Activated CD4-positive, alpha-beta memory T cell treated with anti-CD3 and anti-CD28 coated beads for 36 hours (primary cell): ENCODE data around the gene RNF223. TPM values are rescaled to one million over a fixed set of nuclear protein-coding genes. Genes with fewer than 3 reads are reported as not detected.

Source experiments
- CTCF ChIA-PET: fragments of 350-600 bp; sonication (Branson Sonifier 250); formaldehyde crosslinking; loops from one replicate; lab custom pipeline; 2021; ENCODE audit warnings: antibody characterized with exemption, inconsistent platforms; lab: Charles Lee
- POLR2A ChIA-PET: fragments of 350-600 bp; sonication (Branson Sonifier 250); formaldehyde crosslinking; loops from one replicate; lab custom pipeline; 2021; ENCODE audit warnings: antibody characterized with exemption; lab: Charles Lee
- DNase-seq: peaks from one replicate; pipeline ENCODE4 v3.0.0-alpha.2; 2020
- H3K27ac Mint-ChIP-seq: one replicate; pipeline ENCODE4 v1.8.0; 2021; ENCODE audit warnings: mixed read lengths
- H3K27me3 Mint-ChIP-seq: one replicate; pipeline ENCODE4 v1.8.0; 2021; ENCODE audit warnings: mixed read lengths
- H3K36me3 Mint-ChIP-seq: one replicate; pipeline ENCODE4 v1.8.0; 2021; ENCODE audit warnings: mixed read lengths
- H3K4me1 Mint-ChIP-seq: one replicate; pipeline ENCODE4 v1.8.0; 2021; ENCODE audit warnings: low read depth, mixed read lengths
- H3K4me3 Mint-ChIP-seq: one replicate; pipeline ENCODE4 v1.8.0; 2021; ENCODE audit warnings: mild to moderate bottlenecking, mixed read lengths
- H3K9me3 Mint-ChIP-seq: one replicate; pipeline ENCODE4 v1.8.0; 2021; ENCODE audit warnings: mixed read lengths
- intact Hi-C: fragments of 100-400 bp; cut with micrococcal nuclease; formaldehyde crosslinking; loops from one replicate; pipeline ENCODE4 v1.15.1; 2023
- total RNA-seq, 2 experiments: library from RNA; stranded (reverse); gene quantifications; one replicate each; pipeline ENCODE4 v1.2.3, GENCODE V29; 2021

The RNF223 gene
- total RNA-seq, 2 experiments from 2014 or later = not detected

DNA sequence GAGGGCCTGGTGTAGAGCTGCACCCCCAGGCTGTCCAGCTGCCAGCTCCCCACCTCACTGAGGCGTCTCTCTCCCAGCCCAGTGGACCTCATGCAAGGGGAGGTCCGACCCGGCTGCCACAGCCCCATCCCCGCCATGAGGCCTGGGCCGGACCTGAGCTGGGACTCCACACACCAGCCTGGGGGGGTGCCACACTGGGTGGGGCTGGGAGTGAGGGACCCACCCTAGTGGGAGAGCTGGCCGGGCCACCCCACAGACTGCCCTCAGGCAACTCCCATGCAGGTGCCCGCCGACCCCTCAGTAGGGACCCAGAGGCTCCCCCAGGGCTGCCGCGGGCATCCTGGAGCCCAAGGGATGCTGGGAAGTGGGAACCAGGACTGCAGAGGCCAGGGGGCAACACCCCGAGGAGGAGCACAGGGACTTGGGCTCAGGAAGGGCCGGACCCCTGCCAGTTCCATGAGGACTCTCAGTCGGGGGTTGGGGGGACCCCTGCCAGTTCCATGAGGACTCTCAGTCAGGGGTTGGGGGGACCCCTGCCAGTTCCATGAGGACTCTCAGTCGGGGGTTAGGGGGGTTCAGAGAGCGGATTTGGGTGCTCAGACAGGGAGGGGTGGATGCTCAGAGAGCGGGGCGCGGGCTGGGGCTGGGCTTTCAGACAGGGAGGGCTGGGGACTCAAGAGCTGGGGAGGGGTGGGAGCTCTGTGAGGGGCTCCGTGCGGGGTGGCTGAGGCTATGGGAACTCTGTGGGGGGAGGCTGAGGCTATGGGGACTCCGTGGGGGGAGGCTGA is 1.2 kb upstream of the RNF223 start:
- no peak for DNase-seq
- CTCF ChIA-PET = interaction anchor here (1.1 kb wide), 1 partner anchor 11 kb away, joined by 3 read pairs; no protein-coding TSS in a partner anchor

DNA sequence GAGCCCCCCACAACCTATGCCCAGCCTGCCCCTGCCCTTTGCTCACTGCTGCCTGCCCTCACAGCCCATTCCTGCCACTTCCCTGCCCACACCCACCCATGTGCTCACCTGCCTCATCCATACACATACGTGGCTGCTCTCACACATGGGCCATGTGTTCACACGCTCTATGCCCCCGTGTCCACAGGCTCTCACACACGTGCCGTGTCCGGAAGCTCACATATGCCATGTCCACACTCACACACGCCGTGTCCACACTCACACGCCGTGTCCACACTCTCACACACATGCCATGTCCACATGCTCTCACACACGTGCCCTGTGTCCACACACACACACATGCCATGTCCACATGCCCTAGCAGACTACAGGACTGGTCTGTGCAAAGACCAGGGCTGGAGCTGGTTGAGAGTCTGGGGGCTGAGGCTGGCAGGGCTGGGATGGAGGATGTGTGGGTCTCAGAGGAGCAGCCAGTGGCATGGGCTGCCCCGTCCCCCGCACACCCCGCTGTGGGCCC is 583 bp upstream of the RNF223 start:
- H3K27me3 Mint-ChIP-seq = peaks cover 12% of the 10 kb centered on the region
- ChIA-PET POLR2A (no interaction called here), CTCF (no interaction called here)
- no peak overlapping the region for H3K4me3 Mint-ChIP-seq
- intact Hi-C loops = no loop called here
- H3K27ac Mint-ChIP-seq = no peak overlapping the region
- H3K4me1 Mint-ChIP-seq = peaks cover 5% of the 10 kb centered on the region
- H3K36me3 Mint-ChIP-seq = no peaks in the 10 kb centered on the region
- no peak for DNase-seq
- H3K9me3 Mint-ChIP-seq = no peaks in the 10 kb centered on the region

More for the DNA sequence above, 1.2 kb upstream of the RNF223 start:
- Mint-ChIP-seq H3K36me3 (no peaks in the 10 kb centered on the region), H3K27ac (no peak overlapping the region), H3K4me3 (no peak overlapping the region), H3K4me1 (peaks cover 6% of the 10 kb centered on the region), H3K27me3 (peaks cover 10% of the 10 kb centered on the region), H3K9me3 (no peaks in the 10 kb centered on the region)
- intact Hi-C loops = no loop called here
- POLR2A ChIA-PET = no interaction called here

DNA sequence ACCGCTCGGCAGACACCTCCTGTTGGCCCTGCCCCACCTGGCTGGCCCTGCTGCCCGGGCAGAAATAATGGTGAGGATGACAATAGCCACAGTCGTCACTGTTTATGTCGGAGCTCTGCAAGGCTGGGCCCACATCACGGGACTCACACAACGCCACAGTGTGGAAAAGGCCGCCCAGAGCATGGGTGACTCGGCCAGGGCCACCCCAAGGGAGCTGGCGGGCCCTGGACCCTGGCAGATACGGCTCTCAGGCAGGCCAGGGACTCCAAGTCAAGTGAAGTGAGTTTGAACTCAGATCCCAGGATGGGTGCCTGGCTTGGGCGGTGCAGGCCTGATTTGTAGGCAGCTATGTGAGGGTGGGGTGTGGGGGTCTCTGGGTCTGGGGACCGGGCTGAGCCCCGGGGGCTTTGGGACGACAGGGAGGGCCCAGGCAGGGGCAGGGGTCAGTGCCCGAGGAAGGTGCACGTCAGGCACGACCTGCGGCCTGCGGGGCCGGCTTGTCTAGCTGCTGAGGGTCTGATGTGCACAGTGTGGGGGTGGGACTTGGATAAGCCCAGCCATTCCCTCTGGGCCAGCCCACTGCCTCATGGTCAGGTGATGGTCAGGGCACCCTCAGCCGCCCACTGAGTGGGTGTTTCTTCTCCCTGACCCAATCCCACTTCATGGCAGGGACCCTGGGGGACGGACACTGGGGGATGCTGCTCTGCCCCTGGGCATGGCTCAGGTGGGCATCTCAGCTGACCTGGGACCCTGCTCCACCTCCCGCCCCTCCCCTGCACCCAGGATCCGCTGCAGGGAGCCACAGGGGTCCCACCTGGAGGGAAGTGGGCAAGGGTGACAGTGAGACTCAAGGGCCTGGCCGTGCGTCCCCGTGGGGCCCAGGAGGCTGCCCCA is 1.0 kb downstream of the RNF223 start:
- Mint-ChIP-seq H3K27ac (no peak overlapping the region), H3K4me1 (peaks cover 5% of the 10 kb centered on the region), H3K4me3 (no peak overlapping the region), H3K27me3 (peaks cover 11% of the 10 kb centered on the region), H3K9me3 (no peaks in the 10 kb centered on the region), H3K36me3 (no peaks in the 10 kb centered on the region)
- CTCF ChIA-PET = interaction anchor here (1.5 kb wide), 1 partner anchor 10 kb away, joined by 4 read pairs; no protein-coding TSS in a partner anchor
- POLR2A ChIA-PET = no interaction called here
- no peak for DNase-seq
- intact Hi-C loops = no loop called here

DNA sequence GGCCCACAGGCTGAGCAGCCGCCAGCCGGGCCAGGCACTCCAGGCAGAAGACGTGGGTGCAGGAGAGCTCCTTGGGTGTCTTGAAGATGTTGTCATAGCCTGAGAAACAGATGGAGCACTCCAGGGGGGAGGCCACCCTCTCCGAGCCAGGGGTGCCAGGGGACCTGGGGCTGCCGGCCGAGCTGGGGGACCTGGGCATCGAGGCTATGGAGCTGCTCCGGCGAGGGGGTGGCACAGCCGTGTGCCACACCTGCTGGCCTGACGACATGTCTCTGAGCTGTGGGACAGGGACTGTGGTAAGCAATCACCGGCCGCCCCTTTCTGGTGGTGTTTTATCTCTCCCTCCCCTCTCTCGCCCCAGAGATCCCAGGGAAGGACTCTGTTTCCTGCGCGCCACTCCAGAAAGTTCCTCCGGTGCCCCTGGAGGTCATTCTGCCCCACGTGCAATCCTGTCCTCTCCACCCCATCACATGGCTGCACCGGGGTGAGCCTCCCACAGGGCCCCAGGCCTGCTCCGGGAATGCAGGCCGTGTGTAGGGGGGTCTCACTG is 1.7 kb downstream of the RNF223 start:
- intact Hi-C loops = no loop called here
- Mint-ChIP-seq H3K4me1 (peaks cover 6% of the 10 kb centered on the region), H3K27me3 (peaks cover 11% of the 10 kb centered on the region), H3K9me3 (no peaks in the 10 kb centered on the region), H3K27ac (no peak overlapping the region), H3K4me3 (no peak overlapping the region), H3K36me3 (no peaks in the 10 kb centered on the region)
- DNase-seq = no peak
- ChIA-PET CTCF (interaction anchor here (1.5 kb wide), 1 partner anchor 9 kb away, joined by 4 read pairs; no protein-coding TSS in a partner anchor), POLR2A (no interaction called here)

DNA sequence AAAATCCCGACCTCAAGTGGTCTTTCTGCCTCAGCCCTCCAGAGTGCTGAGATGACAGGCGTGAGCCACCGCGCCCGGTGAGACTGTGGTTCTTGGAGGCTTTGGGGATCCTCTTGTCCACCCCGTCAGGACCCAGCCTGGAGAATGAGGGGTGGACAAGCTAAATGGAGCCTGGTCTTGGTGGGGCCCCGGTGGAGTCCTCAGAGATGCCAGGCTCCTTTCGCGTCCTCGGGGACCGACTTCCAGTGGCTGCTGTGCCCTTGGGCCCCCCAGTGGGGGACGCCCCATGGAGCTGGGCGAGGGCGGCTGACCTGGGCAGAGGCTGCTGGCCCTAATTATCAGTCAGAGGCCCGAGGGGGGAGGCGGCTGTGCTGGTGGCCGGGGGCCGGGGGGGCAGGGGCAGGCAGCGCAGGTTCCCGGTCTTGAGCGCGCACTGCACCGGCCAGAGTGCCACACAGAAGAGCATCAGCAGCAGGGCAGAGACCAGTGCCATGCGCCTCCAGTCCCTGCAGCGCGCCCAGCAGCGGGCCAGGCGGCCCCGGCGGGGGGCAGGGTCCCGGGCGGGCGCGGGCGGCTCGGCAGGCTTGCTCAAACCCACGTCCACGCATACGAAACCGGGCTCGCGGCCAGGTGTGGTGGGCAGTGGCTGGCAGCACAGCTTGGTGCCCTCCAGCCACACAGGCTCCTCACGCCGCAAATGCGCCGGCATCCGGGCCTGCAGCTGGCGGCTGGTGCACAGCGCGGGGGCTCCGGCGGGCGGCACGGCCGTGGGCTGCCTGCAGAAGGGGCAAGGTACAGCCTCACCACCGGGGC is 2.4 kb downstream of the RNF223 start:
- intact Hi-C loops = no loop called here
- no peak overlapping the region for H3K4me3 Mint-ChIP-seq
- no peak for DNase-seq
- peaks cover 11% of the 10 kb centered on the region for H3K27me3 Mint-ChIP-seq
- ChIA-PET POLR2A (no interaction called here), CTCF (interaction anchor here (1.5 kb wide), 1 partner anchor 8 kb away, joined by 4 read pairs; no protein-coding TSS in a partner anchor)
- no peaks in the 10 kb centered on the region for H3K9me3 Mint-ChIP-seq
- no peaks in the 10 kb centered on the region for H3K36me3 Mint-ChIP-seq
- H3K27ac Mint-ChIP-seq = no peak overlapping the region
- H3K4me1 Mint-ChIP-seq = peaks cover 6% of the 10 kb centered on the region

DNA sequence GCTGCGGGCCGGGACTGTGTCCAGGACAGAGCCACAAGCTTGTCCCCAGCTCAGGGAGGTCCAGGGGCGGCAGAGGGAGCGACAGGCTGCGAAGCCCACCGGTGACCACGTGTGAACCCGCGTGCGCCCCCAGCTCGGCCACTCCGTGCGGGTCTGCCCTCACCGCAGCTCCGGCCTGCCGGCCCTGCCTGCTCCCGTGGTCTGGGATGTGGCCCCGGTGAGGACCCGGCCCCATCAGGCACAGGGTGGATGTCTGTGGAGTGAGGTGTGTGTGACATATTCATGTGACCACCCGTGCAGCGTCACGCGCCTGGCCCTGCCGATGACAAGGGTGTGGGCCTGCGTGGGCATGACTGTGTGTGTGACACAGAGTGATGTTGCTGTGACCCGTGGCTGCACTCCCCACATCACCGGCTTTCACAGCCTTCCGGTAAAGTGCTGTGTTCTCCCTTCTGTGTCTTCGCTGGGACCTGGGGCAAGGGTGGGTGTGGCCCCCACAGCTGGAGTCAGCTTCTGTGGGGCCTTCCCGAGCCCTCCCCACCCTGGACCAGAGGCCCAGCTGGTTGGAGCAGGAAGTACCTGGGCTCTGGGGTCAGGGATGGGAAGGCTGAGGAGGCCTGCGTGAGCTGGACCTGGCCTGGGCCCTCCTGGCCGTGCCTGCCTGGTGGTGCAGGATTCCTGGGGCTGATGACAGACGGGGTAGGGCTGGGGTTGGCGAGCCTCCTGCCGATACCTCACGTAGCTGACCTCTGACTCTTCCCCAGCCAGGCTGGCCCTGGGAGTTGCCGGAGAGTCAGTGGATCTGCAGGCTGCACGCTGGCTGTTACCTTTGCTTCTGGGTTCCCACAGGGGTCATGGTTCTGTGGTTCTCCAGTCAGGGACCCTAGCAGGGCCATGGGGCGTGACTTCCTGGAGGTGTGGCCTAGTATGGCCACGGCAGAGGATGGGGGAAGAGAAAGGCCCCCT is 4.1 kb downstream of the RNF223 start:
- intact Hi-C loops = loop anchor here (10.0 kb wide), 1 partner anchor 105 kb away; the partner anchor contains the start of genes KLHL17 and PLEKHN1
- H3K27ac Mint-ChIP-seq = no peak overlapping the region
- H3K27me3 Mint-ChIP-seq = peaks cover 11% of the 10 kb centered on the region
- H3K4me1 Mint-ChIP-seq = peaks cover 19% of the 10 kb centered on the region
- ChIA-PET CTCF (interaction anchor here (1.2 to 1.4 kb wide), 2 partner anchors 37 to 47 kb away, joined by 3 read pairs; no protein-coding TSS in a partner anchor), POLR2A (interaction anchor here (1.4 kb wide), 1 partner anchor 56 kb away, joined by 3 read pairs; the partner anchor contains the start of gene ISG15)
- H3K36me3 Mint-ChIP-seq = no peaks in the 10 kb centered on the region
- DNase-seq = peak; percentile 36
- H3K9me3 Mint-ChIP-seq = no peaks in the 10 kb centered on the region
- no peak overlapping the region for H3K4me3 Mint-ChIP-seq

DNA sequence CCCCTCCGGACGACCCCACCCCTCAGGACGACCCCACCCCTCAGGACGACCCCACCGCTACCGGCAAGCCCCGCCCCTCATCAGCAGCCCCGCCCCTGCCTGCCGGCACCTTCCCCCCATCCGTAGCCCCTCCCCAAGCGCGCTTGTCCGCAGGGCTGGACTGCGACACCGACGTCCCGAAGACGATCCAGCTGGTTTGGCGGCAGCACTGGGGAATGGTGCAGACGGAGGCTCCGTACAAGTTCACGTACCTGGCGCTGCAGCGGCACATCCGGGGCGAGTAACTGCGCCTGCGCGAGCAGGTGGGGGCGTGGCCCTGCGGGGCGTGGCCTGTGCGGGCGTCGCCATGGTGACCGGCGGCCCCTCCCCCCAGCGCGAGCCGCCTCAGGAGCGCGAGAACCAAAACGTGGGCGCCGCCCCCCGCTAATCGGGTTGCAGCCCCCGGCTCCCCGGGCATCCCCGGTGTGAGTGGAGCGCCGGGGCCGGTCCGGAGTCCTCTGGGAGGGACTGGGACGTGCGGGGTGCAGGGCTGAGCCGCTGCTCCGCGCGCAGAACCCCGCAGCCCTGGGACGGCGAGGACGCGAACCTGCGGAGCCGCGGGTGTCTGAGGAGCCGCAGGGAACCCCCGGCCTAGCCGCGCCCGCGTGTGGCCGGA is 4.9 kb downstream of the RNF223 start:
- POLR2A ChIA-PET = interaction anchor here (1.4 kb wide), 1 partner anchor 55 kb away, joined by 3 read pairs; the partner anchor contains the start of gene ISG15
- CTCF ChIA-PET = interaction anchor here (1.2 to 1.4 kb wide), 2 partner anchors 36 to 47 kb away, joined by 3 read pairs; no protein-coding TSS in a partner anchor
- peaks cover 5% of the 10 kb centered on the region for H3K27me3 Mint-ChIP-seq
- H3K36me3 Mint-ChIP-seq = no peaks in the 10 kb centered on the region
- peak overlapping the region; percentile 77 for H3K4me3 Mint-ChIP-seq
- H3K9me3 Mint-ChIP-seq = no peaks in the 10 kb centered on the region
- peak overlapping the region; percentile 56 for H3K27ac Mint-ChIP-seq
- H3K4me1 Mint-ChIP-seq = peaks cover 22% of the 10 kb centered on the region
- DNase-seq = peak; percentile 92
- intact Hi-C loops = loop anchor here (10.0 kb wide), 1 partner anchor 104 kb away; the partner anchor contains the start of genes KLHL17 and PLEKHN1

DNA sequence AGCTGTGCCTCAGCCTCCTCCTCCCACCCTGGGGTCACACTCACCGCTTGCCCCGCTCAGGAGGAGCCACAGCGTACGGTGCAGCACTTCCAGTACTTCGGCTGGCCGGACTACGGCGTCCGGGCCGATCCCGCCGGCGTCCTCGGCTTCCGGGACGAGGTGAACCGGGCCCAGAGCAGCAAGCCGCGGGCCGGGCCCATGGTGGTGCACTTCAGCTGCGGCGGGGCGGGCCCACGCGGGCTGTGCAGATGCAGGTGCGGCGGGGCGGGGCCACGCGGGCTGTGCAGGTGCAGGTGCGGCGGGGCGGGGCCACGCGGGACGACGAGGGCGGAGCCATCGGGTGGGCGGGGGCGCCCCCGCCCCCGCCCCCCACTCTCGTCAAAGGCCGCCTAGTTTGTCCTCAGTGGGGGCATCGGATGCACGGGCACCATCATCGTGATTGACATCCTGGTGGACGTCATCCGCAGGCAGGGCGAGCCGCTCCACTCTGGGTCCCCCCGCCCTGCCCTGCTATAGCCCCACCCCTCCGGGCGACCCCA is 5.5 kb downstream of the RNF223 start:
- CTCF ChIA-PET = interaction anchor here (0.8 to 1.4 kb wide), 2 partner anchors 48 to 85 kb away, joined by 3 read pairs; no protein-coding TSS in a partner anchor
- H3K4me1 Mint-ChIP-seq = peaks cover 25% of the 10 kb centered on the region
- no peak for DNase-seq
- H3K4me3 Mint-ChIP-seq = peak overlapping the region; percentile 77
- peaks cover 5% of the 10 kb centered on the region for H3K27me3 Mint-ChIP-seq
- H3K9me3 Mint-ChIP-seq = no peaks in the 10 kb centered on the region
- H3K27ac Mint-ChIP-seq = no peak overlapping the region
- no peaks in the 10 kb centered on the region for H3K36me3 Mint-ChIP-seq
- POLR2A ChIA-PET = interaction anchor here (1.4 kb wide), 1 partner anchor 55 kb away, joined by 3 read pairs; the partner anchor contains the start of gene ISG15
- intact Hi-C loops = loop anchor here (10.0 kb wide), 1 partner anchor 104 kb away; the partner anchor contains the start of genes KLHL17 and PLEKHN1

DNA sequence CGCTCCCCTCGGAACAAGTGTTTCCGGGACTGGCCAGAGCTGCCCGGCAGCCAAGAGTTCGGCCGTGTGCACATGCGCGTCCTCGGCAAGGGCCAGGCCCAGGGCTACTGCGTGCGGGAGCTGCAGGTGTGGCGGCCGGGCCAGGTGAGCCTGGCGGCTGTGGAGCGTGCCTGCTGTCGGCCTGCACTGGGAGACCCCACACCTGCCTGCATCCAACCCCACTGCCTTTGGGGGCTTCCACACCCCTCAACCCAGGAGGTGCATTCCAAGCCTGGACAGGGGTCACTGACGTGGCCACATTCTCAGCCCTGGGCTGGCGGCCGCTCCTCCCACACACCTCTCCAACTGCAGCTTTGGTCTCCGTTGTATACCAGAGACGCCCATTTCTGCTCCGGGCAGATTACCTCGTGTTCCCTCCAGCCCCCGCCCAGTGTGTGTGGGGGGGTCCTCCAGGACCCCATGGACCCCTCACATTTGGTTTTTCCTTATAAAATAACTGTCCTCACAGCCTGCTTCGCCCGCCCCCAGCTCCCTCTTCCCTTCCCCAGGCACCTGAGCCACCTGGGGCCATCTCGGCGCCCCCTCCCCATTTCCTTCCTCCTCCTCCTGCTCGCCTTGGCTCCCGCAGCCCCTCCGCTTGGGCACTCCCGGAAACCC is 6.1 kb downstream of the RNF223 start:
- Mint-ChIP-seq H3K36me3 (peaks cover 2% of the 10 kb centered on the region), H3K27ac (no peak overlapping the region), H3K4me3 (peak overlapping the region; percentile 77), H3K9me3 (no peaks in the 10 kb centered on the region), H3K4me1 (peaks cover 29% of the 10 kb centered on the region), H3K27me3 (peaks cover 5% of the 10 kb centered on the region)
- DNase-seq = no peak
- POLR2A ChIA-PET = interaction anchor here (1.4 kb wide), 1 partner anchor 54 kb away, joined by 3 read pairs; the partner anchor contains the start of gene ISG15
- intact Hi-C loops = loop anchor here (10.0 kb wide), 1 partner anchor 103 kb away; the partner anchor contains the start of genes KLHL17 and PLEKHN1
- CTCF ChIA-PET = interaction anchor here (0.8 to 1.4 kb wide), 2 partner anchors 49 to 84 kb away, joined by 3 read pairs; no protein-coding TSS in a partner anchor
